Activated CD8-positive, alpha-beta T cell treated with anti-CD3 and anti-CD28 coated beads for 36 hours (primary cell): Measurements from ENCODE around the gene DCUN1D5. TPM values are rescaled to one million over a fixed set of nuclear protein-coding genes. Genes with fewer than 3 reads are reported as not detected.
"Not testable (repeated sequence)": the region's sequence is repeated elsewhere in the genome, so short reads cannot be mapped to it uniquely, and the experiment has no call there.

ENCODE experiments used
- ATAC-seq: fragments of 200-7000 bp; cut with Tn5 transposase; one replicate; pipeline ENCODE4 v1.10.0; 2021; ENCODE audit warnings: mild to moderate bottlenecking, moderate library complexity
- CTCF ChIA-PET: fragments of 350-600 bp; sonication (Branson Sonifier 250); formaldehyde crosslinking; loops from one replicate; lab custom pipeline; 2021; ENCODE audit warnings: antibody characterized with exemption; lab: Charles Lee
- POLR2A ChIA-PET: fragments of 350-600 bp; sonication (Branson Sonifier 250); formaldehyde crosslinking; loops from one replicate; lab custom pipeline; 2021; ENCODE audit warnings: antibody characterized with exemption; lab: Charles Lee
- DNase-seq: peaks from one replicate; pipeline ENCODE4 v3.0.0-alpha.2; 2020
- H3K27ac Mint-ChIP-seq: one replicate; pipeline ENCODE4 v1.8.0; 2021; ENCODE audit warnings: mild to moderate bottlenecking, mixed read lengths
- H3K27me3 Mint-ChIP-seq: one replicate; pipeline ENCODE4 v1.8.0; 2021; ENCODE audit warnings: mixed read lengths
- H3K36me3 Mint-ChIP-seq: one replicate; pipeline ENCODE4 v1.8.0; 2021; ENCODE audit warnings: low read depth, mixed read lengths
- H3K4me1 Mint-ChIP-seq: one replicate; pipeline ENCODE4 v1.8.0; 2021; ENCODE audit warnings: low read depth, mixed read lengths
- H3K4me3 Mint-ChIP-seq: one replicate; pipeline ENCODE4 v1.8.0; 2021; ENCODE audit warnings: mild to moderate bottlenecking, moderate library complexity, mixed read lengths
- H3K9me3 Mint-ChIP-seq: one replicate; pipeline ENCODE4 v1.8.0; 2021; ENCODE audit warnings: mixed read lengths
- intact Hi-C: fragments of 100-400 bp; cut with micrococcal nuclease; formaldehyde crosslinking; loops from one replicate; pipeline ENCODE4 v1.10.0; 2022
- total RNA-seq, 2 experiments: library from RNA; stranded (reverse); gene quantifications; one replicate each; pipeline ENCODE4 v1.2.3, GENCODE V29; 2021
- TF ChIP-seq, protein P1 (sequence below): fragments of 200-600 bp; IDR thresholded peaks from one replicate; pipeline ENCODE4 v1.8.0; 2022; ENCODE audit warnings: antibody characterized with exemption, mild to moderate bottlenecking

Gene DCUN1D5
- total RNA-seq, 2 experiments from 2014 or later, result 83.4 to 90.6 TPM

DNA sequence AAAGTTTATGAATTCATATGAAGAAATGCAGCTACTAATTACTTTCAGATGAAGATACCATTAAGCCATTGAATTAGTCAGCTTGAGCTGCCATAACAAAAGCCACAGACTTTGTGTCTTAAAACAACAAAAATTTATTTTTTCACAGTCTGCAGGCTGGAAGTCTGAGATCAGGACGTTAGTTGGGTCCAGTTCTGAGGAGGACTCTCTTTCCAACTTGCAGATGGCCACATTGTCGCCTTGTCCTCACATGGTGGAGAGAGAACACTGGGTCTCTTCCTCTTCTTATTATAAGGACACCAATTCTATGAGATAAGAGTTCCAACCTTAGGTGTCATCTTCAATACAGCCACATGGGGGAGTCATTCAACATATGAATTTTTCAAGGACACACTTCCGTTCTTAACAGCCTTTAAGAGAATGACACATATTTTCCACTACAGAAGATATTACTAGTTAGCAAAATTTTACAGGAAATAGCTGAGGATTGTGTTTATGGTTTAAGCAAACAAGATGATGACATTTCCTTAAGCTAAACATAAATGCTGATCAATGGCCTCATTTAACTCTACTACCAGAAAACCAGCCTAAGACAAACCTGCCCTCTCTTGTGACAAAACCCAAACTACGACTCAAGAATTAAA, 56.0 kb downstream of the DCUN1D5 start:
- H3K9me3 Mint-ChIP-seq, result peaks cover 4% of the 10 kb centered on the region
- ATAC-seq (peak; percentile 92), DNase-seq (peak; percentile 65)
- intact Hi-C loops, result loop anchor here (1.0 kb wide), 1 partner anchor 19 kb away; no protein-coding TSS in a partner anchor
- CTCF ChIA-PET, result interaction anchor here (0.7 to 2.6 kb wide), 18 partner anchors 9 to 742 kb away, joined by 3 to 19 read pairs (median 4); partner anchors contain the start of genes DCUN1D5 and DYNC2H1
- peak overlapping the region; percentile 85 for H3K27ac Mint-ChIP-seq
- no peaks in the 10 kb centered on the region for H3K36me3 Mint-ChIP-seq
- TF ChIP-seq, protein P1, sequence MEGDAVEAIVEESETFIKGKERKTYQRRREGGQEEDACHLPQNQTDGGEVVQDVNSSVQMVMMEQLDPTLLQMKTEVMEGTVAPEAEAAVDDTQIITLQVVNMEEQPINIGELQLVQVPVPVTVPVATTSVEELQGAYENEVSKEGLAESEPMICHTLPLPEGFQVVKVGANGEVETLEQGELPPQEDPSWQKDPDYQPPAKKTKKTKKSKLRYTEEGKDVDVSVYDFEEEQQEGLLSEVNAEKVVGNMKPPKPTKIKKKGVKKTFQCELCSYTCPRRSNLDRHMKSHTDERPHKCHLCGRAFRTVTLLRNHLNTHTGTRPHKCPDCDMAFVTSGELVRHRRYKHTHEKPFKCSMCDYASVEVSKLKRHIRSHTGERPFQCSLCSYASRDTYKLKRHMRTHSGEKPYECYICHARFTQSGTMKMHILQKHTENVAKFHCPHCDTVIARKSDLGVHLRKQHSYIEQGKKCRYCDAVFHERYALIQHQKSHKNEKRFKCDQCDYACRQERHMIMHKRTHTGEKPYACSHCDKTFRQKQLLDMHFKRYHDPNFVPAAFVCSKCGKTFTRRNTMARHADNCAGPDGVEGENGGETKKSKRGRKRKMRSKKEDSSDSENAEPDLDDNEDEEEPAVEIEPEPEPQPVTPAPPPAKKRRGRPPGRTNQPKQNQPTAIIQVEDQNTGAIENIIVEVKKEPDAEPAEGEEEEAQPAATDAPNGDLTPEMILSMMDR, result peak; percentile 74
- H3K27me3 Mint-ChIP-seq, result no peaks in the 10 kb centered on the region
- H3K4me3 Mint-ChIP-seq, result peak overlapping the region; percentile 39
- POLR2A ChIA-PET, result interaction anchor here (0.6 to 0.8 kb wide), 2 partner anchors 21 to 565 kb away, joined by 3 read pairs; no protein-coding TSS in a partner anchor
- H3K4me1 Mint-ChIP-seq, result peaks cover 22% of the 10 kb centered on the region

DNA sequence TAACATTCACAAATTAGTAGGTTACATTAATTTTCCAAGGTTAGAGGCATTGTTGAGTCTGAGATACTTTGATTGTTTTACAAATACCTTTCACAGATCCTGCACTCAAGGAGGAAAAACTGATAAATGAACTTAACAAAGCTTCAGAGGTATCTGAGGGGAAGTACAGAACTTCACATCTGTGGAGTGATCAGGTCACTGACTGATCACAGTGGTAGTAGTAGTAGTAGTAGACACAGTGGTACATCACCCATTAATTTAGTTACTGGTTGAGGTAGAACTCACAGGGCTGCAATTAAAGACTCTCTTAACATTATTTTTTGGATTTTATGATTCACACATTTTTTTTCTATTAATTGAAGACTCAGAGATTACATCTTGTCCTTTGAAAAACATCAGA, 56.7 kb downstream of the DCUN1D5 start:
- peak; percentile 23 for ATAC-seq
- intact Hi-C loops, result no loop called here
- Mint-ChIP-seq H3K27ac (peak overlapping the region; percentile 85), H3K4me3 (no peak overlapping the region), H3K4me1 (peaks cover 22% of the 10 kb centered on the region), H3K9me3 (peaks cover 4% of the 10 kb centered on the region), H3K27me3 (no peaks in the 10 kb centered on the region), H3K36me3 (no peaks in the 10 kb centered on the region)
- TF ChIP-seq, protein P1, result no peak
- ChIA-PET POLR2A (interaction anchor here (0.8 kb wide), 1 partner anchor 21 kb away, joined by 3 read pairs; no protein-coding TSS in a partner anchor), CTCF (interaction anchor here (0.7 to 2.6 kb wide), 7 partner anchors 8 to 742 kb away, joined by 3 to 19 read pairs (median 9); partner anchors contain the start of gene DCUN1D5)
- DNase-seq, result no peak

DNA sequence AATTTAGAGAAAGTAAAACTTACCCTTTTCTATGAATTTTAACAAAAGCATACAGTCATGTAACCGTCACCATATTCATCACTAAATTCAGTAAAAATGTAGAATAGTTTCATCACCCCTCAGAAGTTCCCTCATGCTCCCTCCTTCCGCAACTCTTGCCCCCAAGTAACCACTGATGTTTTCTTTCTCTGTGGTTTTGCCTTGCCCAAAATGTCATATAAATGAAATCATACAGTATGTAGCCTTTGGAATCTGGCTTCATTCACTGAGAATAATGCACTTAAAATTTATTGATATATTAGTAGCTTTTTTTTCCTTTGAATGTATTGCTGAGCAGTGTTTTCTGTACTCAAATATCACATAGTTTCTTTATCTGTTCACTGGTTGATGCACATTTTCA, 60.1 kb downstream of the DCUN1D5 start:
- intact Hi-C loops, result no loop called here
- peak overlapping the region; percentile 27 for H3K27ac Mint-ChIP-seq
- H3K4me3 Mint-ChIP-seq, result no peak overlapping the region
- H3K9me3 Mint-ChIP-seq, result peaks cover 4% of the 10 kb centered on the region
- H3K4me1 Mint-ChIP-seq, result peaks cover 38% of the 10 kb centered on the region
- ChIA-PET POLR2A (no interaction called here), CTCF (no interaction called here)
- ATAC-seq (no peak), DNase-seq (no peak)
- TF ChIP-seq, protein P1, result no peak
- no peaks in the 10 kb centered on the region for H3K36me3 Mint-ChIP-seq
- peaks cover 2% of the 10 kb centered on the region for H3K27me3 Mint-ChIP-seq

DNA sequence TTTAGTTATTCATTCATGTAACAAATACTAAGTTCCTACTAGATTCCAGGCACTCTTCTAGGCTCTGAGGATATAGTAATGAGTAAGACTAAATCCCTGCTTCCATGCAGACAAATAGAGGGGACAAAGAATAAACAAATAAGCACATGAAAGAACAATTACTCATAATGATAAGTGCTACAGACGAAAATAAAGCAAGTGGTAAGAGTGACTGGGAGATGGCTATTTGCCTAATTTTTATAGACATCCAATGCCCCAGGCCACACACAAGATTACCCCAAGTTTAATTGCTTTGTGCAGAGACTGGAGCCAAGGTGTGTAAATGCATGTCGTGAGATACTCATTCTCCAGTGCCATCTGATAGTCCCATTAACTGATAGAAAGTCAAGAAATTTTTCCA, 62.6 kb downstream of the DCUN1D5 start:
- peaks cover 2% of the 10 kb centered on the region for H3K9me3 Mint-ChIP-seq
- ChIA-PET CTCF (interaction anchor here (0.9 kb wide), 1 partner anchor 78 kb away, joined by 3 read pairs; no protein-coding TSS in a partner anchor), POLR2A (no interaction called here)
- no peak overlapping the region for H3K27ac Mint-ChIP-seq
- TF ChIP-seq, protein P1, result no peak
- DNase-seq, result no peak
- H3K4me1 Mint-ChIP-seq, result peaks cover 26% of the 10 kb centered on the region
- H3K27me3 Mint-ChIP-seq, result peaks cover 2% of the 10 kb centered on the region
- ATAC-seq, result no peak
- no peaks in the 10 kb centered on the region for H3K36me3 Mint-ChIP-seq
- no peak overlapping the region for H3K4me3 Mint-ChIP-seq
- intact Hi-C loops, result no loop called here

DNA sequence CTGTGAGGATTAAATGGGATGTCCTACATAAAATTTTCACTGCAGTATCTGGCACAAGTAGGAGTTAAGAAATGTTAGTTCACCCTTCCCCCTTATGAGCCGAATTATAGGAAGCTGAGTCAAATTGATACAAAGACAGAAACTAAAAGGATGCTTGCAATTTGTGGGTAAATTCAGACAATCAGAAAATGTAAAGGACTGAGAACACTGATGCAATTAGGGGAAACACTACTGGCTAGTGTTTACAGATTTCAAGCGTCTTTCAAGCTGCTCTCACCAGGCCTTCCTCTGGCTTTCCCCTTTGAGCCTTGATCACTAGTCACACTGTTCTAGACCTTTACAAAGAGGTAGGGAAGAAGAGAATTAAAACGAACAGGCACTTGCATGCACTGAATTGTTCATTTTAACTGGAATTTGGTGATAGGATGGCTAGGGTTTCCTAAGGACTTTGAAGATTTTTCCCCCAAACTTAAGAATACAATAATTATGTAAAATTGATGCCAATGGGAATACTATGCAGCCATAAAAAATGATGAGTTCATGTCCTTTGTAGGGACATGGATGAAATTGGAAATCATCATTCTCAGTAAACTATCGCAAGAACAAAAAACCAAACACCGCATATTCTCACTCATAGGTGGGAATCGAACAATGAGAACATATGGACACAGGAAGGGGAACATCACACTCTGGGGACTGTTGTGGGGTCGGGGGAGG, 63.5 kb downstream of the DCUN1D5 start:
- H3K27me3 Mint-ChIP-seq, H3K4me3 Mint-ChIP-seq, H3K9me3 Mint-ChIP-seq, intact Hi-C loops, POLR2A ChIA-PET, H3K36me3 Mint-ChIP-seq: not testable (repeated sequence)
- ATAC-seq, result peak; percentile 95
- peak overlapping the region; percentile 75 for H3K27ac Mint-ChIP-seq
- peaks cover 26% of the 10 kb centered on the region for H3K4me1 Mint-ChIP-seq
- CTCF ChIA-PET, result interaction anchor here (0.9 to 1.2 kb wide), 2 partner anchors 26 to 79 kb away, joined by 3 read pairs; no protein-coding TSS in a partner anchor
- DNase-seq, result peak; percentile 55
